ENCODE measurements around the gene CATSPERB.
"Not testable (repeated sequence)": the region's sequence is repeated elsewhere in the genome, so short reads cannot be mapped to it uniquely, and the experiment has no call there.

The CATSPERB gene

GRCh38 chr14:91545204-91545603, 186.7 kb downstream of the CATSPERB start:
- no peak overlapping the region for H4K8ac ChIP-seq (ENCODE audit: low read depth, low read length)
- H4K91ac ChIP-seq (ENCODE audit: low read depth, low read length) = no peak overlapping the region
- no peak overlapping the region for H3K23ac ChIP-seq (ENCODE audit: low read length)
- no peaks in the 10 kb centered on the region for H3K9me3 ChIP-seq (ENCODE audit: insufficient read depth, low read depth, low read length)
- H3K4me2 ChIP-seq (ENCODE audit: low read length) = no peak overlapping the region
- no peaks in the 10 kb centered on the region for H3K79me1 ChIP-seq (ENCODE audit: low read length)
- no peaks in the 10 kb centered on the region for H3K79me2 ChIP-seq (ENCODE audit: control insufficient read depth, insufficient read depth, low read length, poor library complexity)
- no peak overlapping the region for H3K4me3 ChIP-seq (ENCODE audit: low read depth, low read length)
- no peak for DNase-seq
- H3K27me3 ChIP-seq (ENCODE audit: insufficient read depth, low read length) = no peaks in the 10 kb centered on the region
- no peak overlapping the region for H3K4ac ChIP-seq (ENCODE audit: low read depth, low read length)
- no peak overlapping the region for H4K12ac ChIP-seq (ENCODE audit: low read depth, low read length)
- H2BK120ac ChIP-seq (ENCODE audit: insufficient read depth, low read length, poor library complexity) = no peak overlapping the region
- no peaks in the 10 kb centered on the region for H3K4me1 ChIP-seq (ENCODE audit: control insufficient read depth in 1 of 2, insufficient read depth in 2 of 2, low read length in 2 of 2)
- no peak overlapping the region for H3K9ac ChIP-seq (ENCODE audit: low read length)
- H3K18ac ChIP-seq (ENCODE audit: low read length) = no peak overlapping the region
- H2AFZ ChIP-seq (ENCODE audit: insufficient read depth, low read length, poor library complexity) = no peak overlapping the region
- H3K14ac ChIP-seq (ENCODE audit: low read length) = no peak overlapping the region
- no peaks in the 10 kb centered on the region for H3K36me3 ChIP-seq (ENCODE audit: control insufficient read depth in 1 of 2, insufficient read depth in 2 of 2, low read length in 2 of 2)
- H2BK12ac ChIP-seq (ENCODE audit: low read length) = no peak overlapping the region
- no peak overlapping the region for H2BK5ac ChIP-seq (ENCODE audit: low read depth, low read length, poor library complexity)
- no peak overlapping the region for H3K27ac ChIP-seq (ENCODE audit: low read depth, low read length)
- no peak overlapping the region for H2AK5ac ChIP-seq (ENCODE audit: low read length)

GRCh38 chr14:91536327-91536726, 195.6 kb downstream of the CATSPERB start:
- H4K91ac ChIP-seq (ENCODE audit: low read depth, low read length) = no peak overlapping the region
- no CpG with 5 or more reads among the region's 3 CpGs for WGBS (ENCODE audit: extremely low coverage, insufficient coverage, insufficient read length)
- no peak overlapping the region for H2BK12ac ChIP-seq (ENCODE audit: low read length)
- no peak overlapping the region for H2BK5ac ChIP-seq (ENCODE audit: low read depth, low read length, poor library complexity)
- no peak for DNase-seq
- H3K4me2 ChIP-seq (ENCODE audit: low read length) = no peak overlapping the region
- no peaks in the 10 kb centered on the region for H3K27me3 ChIP-seq (ENCODE audit: insufficient read depth, low read length)
- H3K4ac ChIP-seq (ENCODE audit: low read depth, low read length) = no peak overlapping the region
- H3K79me2 ChIP-seq (ENCODE audit: control insufficient read depth, insufficient read depth, low read length, poor library complexity) = no peaks in the 10 kb centered on the region
- no peaks in the 10 kb centered on the region for H3K79me1 ChIP-seq (ENCODE audit: low read length)
- no peak overlapping the region for H3K4me3 ChIP-seq (ENCODE audit: low read depth, low read length)
- no peak overlapping the region for H3K18ac ChIP-seq (ENCODE audit: low read length)
- no peak overlapping the region for H2AK5ac ChIP-seq (ENCODE audit: low read length)
- no peak overlapping the region for H3K9ac ChIP-seq (ENCODE audit: low read length)
- H3K27ac ChIP-seq (ENCODE audit: low read depth, low read length) = no peak overlapping the region
- H3K14ac ChIP-seq (ENCODE audit: low read length) = no peak overlapping the region
- no peaks in the 10 kb centered on the region for H3K36me3 ChIP-seq (ENCODE audit: control insufficient read depth in 1 of 2, insufficient read depth in 2 of 2, low read length in 2 of 2)
- H3K9me3 ChIP-seq (ENCODE audit: insufficient read depth, low read depth, low read length) = peaks cover 7% of the 10 kb centered on the region
- H4K12ac ChIP-seq (ENCODE audit: low read depth, low read length) = no peak overlapping the region
- no peak overlapping the region for H2AFZ ChIP-seq (ENCODE audit: insufficient read depth, low read length, poor library complexity)
- H2BK120ac ChIP-seq (ENCODE audit: insufficient read depth, low read length, poor library complexity) = no peak overlapping the region
- no peak overlapping the region for H4K8ac ChIP-seq (ENCODE audit: low read depth, low read length)
- H3K23ac ChIP-seq (ENCODE audit: low read length) = no peak overlapping the region
- no peaks in the 10 kb centered on the region for H3K4me1 ChIP-seq (ENCODE audit: control insufficient read depth in 1 of 2, insufficient read depth in 2 of 2, low read length in 2 of 2)

- not testable (repeated sequence) for H3K4ac ChIP-seq (ENCODE audit: low read depth, low read length); H3K14ac ChIP-seq (ENCODE audit: low read length); H4K8ac ChIP-seq (ENCODE audit: low read depth, low read length); H3K4me1 ChIP-seq (ENCODE audit: control insufficient read depth in 1 of 2, insufficient read depth in 2 of 2, low read length in 2 of 2); H2AK5ac ChIP-seq (ENCODE audit: low read length); H2BK120ac ChIP-seq (ENCODE audit: insufficient read depth, low read length, poor library complexity); H3K9ac ChIP-seq (ENCODE audit: low read length); H3K79me1 ChIP-seq (ENCODE audit: low read length); H3K27ac ChIP-seq (ENCODE audit: low read depth, low read length); H3K27me3 ChIP-seq (ENCODE audit: insufficient read depth, low read length); H2AFZ ChIP-seq (ENCODE audit: insufficient read depth, low read length, poor library complexity); H2BK12ac ChIP-seq (ENCODE audit: low read length); H3K4me3 ChIP-seq (ENCODE audit: low read depth, low read length); H3K36me3 ChIP-seq (ENCODE audit: control insufficient read depth in 1 of 2, insufficient read depth in 2 of 2, low read length in 2 of 2); H3K4me2 ChIP-seq (ENCODE audit: low read length); H4K91ac ChIP-seq (ENCODE audit: low read depth, low read length); H2BK5ac ChIP-seq (ENCODE audit: low read depth, low read length, poor library complexity); H3K18ac ChIP-seq (ENCODE audit: low read length); H4K12ac ChIP-seq (ENCODE audit: low read depth, low read length); H3K9me3 ChIP-seq (ENCODE audit: insufficient read depth, low read depth, low read length); DNase-seq; H3K79me2 ChIP-seq (ENCODE audit: control insufficient read depth, insufficient read depth, low read length, poor library complexity); H3K23ac ChIP-seq (ENCODE audit: low read length)
- no CpG with 5 or more reads among the region's 5 CpGs for WGBS (ENCODE audit: extremely low coverage, insufficient coverage, insufficient read length)
These were observed 197.8 kb downstream of the CATSPERB start for GRCh38 chr14:91534059-91534458.

- Histone ChIP-seq H2BK12ac (ENCODE audit: low read length) (no peak overlapping the region), H4K12ac (ENCODE audit: low read depth, low read length) (no peak overlapping the region), H3K18ac (ENCODE audit: low read length) (no peak overlapping the region), H4K8ac (ENCODE audit: low read depth, low read length) (no peak overlapping the region), H4K91ac (ENCODE audit: low read depth, low read length) (no peak overlapping the region), H3K4me2 (ENCODE audit: low read length) (no peak overlapping the region), H3K4ac (ENCODE audit: low read depth, low read length) (no peak overlapping the region), H2BK5ac (ENCODE audit: low read depth, low read length, poor library complexity) (no peak overlapping the region), H3K9me3 (ENCODE audit: insufficient read depth, low read depth, low read length) (peaks cover 2% of the 10 kb centered on the region), H3K27ac (ENCODE audit: low read depth, low read length) (no peak overlapping the region), H2AK5ac (ENCODE audit: low read length) (no peak overlapping the region), H2BK120ac (ENCODE audit: insufficient read depth, low read length, poor library complexity) (no peak overlapping the region), H3K9ac (ENCODE audit: low read length) (no peak overlapping the region), H3K79me2 (ENCODE audit: control insufficient read depth, insufficient read depth, low read length, poor library complexity) (no peaks in the 10 kb centered on the region), H2AFZ (ENCODE audit: insufficient read depth, low read length, poor library complexity) (no peak overlapping the region), H3K36me3 (ENCODE audit: control insufficient read depth in 1 of 2, insufficient read depth in 2 of 2, low read length in 2 of 2) (no peaks in the 10 kb centered on the region), H3K14ac (ENCODE audit: low read length) (no peak overlapping the region), H3K4me1 (ENCODE audit: control insufficient read depth in 1 of 2, insufficient read depth in 2 of 2, low read length in 2 of 2) (no peaks in the 10 kb centered on the region), H3K79me1 (ENCODE audit: low read length) (no peaks in the 10 kb centered on the region), H3K23ac (ENCODE audit: low read length) (no peak overlapping the region), H3K4me3 (ENCODE audit: low read depth, low read length) (no peak overlapping the region), H3K27me3 (ENCODE audit: insufficient read depth, low read length) (no peaks in the 10 kb centered on the region)
- no peak for DNase-seq
- no CpG with 5 or more reads among the region's 3 CpGs for WGBS (ENCODE audit: extremely low coverage, insufficient coverage, insufficient read length)
These were observed 198.3 kb downstream of the CATSPERB start for GRCh38 chr14:91533623-91534022.
